Skin of body (tissue), 2 donors: Measurements from ENCODE around the gene SFRP5. TPM values are rescaled to one million over a fixed set of nuclear protein-coding genes. Genes with fewer than 3 reads are reported as not detected.
A peak's percentile ranks its signal among the peaks of the same experiment; 100 is the strongest.

Experiments
- DNase-seq: peaks from one replicate; lab custom pipeline; 2025; lab: John Stamatoyannopoulos, UW
- total RNA-seq: library from RNA; depleted of rRNA; stranded (reverse); fragments of >200 nt; gene quantifications from one replicate; pipeline ENCODE4 v1.2.3, GENCODE V29; 2014

SFRP5 gene
- total RNA-seq, 1 donor from 2014 or later: 1.7 TPM

- no peak for DNase-seq
Observed at GRCh38 chr10:97765201-97765600, 6.6 kb downstream of the SFRP5 start.

GRCh38 chr10:97764519-97764931, 7.3 kb downstream of the SFRP5 start:
- no peak for DNase-seq

GRCh38 chr10:97763947-97764346, 7.9 kb downstream of the SFRP5 start:
- no peak for DNase-seq

GRCh38 chr10:97763411-97763810, 8.4 kb downstream of the SFRP5 start:
- DNase-seq: no peak

GRCh38 chr10:97762816-97763215, 9.0 kb downstream of the SFRP5 start:
- DNase-seq: no peak

GRCh38 chr10:97762056-97762455, 9.7 kb downstream of the SFRP5 start:
- no peak for DNase-seq

- no peak for DNase-seq
Observed at GRCh38 chr10:97761331-97761865, 10.4 kb downstream of the SFRP5 start.

- DNase-seq: no peak
Observed at GRCh38 chr10:97760461-97761257, 11.1 kb downstream of the SFRP5 start.

GRCh38 chr10:97759946-97760345, 11.9 kb downstream of the SFRP5 start:
- DNase-seq: no peak

GRCh38 chr10:97759158-97759887, 12.5 kb downstream of the SFRP5 start:
- no peak for DNase-seq

- no peak for DNase-seq
Observed at GRCh38 chr10:97757471-97757870, 14.3 kb downstream of the SFRP5 start.

- no peak for DNase-seq
Observed at GRCh38 chr10:97755718-97756117, 16.1 kb downstream of the SFRP5 start.

- no peak for DNase-seq
Observed at GRCh38 chr10:97754726-97755125, 17.1 kb downstream of the SFRP5 start.

- no peak for DNase-seq
Observed at GRCh38 chr10:97752956-97753355, 18.8 kb downstream of the SFRP5 start.

- DNase-seq: no peak
Observed at GRCh38 chr10:97748116-97748515, 23.7 kb downstream of the SFRP5 start.

- DNase-seq: no peak
Observed at GRCh38 chr10:97747573-97747972, 24.2 kb downstream of the SFRP5 start.

GRCh38 chr10:97744405-97745035, 27.3 kb downstream of the SFRP5 start:
- no peak for DNase-seq

GRCh38 chr10:97743169-97743943, 28.4 kb downstream of the SFRP5 start:
- no peak for DNase-seq

- no peak for DNase-seq
Observed at GRCh38 chr10:97740613-97741012, 31.2 kb downstream of the SFRP5 start.

- DNase-seq: no peak
Observed at GRCh38 chr10:97738616-97739015, 33.2 kb downstream of the SFRP5 start.

GRCh38 chr10:97737770-97738265, 34.0 kb downstream of the SFRP5 start:
- peak; percentile 12 for DNase-seq
